ENCODE results near the gene HSPB6.

HSPB6 gene

DNA sequence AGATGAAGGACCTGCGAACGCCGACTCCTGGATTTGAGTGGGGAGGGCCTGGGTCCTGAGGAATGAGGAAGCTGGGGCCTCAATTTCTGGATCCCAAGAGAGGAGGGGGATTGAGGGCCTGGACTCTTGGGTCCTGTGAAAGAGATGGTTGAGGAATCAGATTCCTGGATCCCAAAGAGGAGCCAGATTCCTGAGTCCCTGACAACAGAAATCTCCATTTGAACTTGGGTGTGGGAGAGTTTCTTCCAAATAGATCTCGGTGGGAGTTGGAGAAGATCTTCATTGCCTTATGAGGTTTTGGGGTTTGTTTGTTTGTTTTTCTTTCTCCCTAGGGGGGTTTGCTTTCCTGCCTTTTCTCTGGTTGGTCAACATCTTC, 10.8 kb downstream of the HSPB6 start:
- DNase-seq (ENCODE audit: low read depth): no peak

GRCh38 chr19:35745328-35746086, 11.3 kb downstream of the HSPB6 start, which contains the start of the genes PSENEN and U2AF1L4:
PSENEN (plus strand) TSS chr19:35745651; CDS start chr19:35745931, 280 bp downstream.
U2AF1L4 (minus strand) TSS chr19:35745418; CDS start chr19:35745391, 27 bp downstream.
- peak; percentile 95 for DNase-seq (ENCODE audit: low read depth)

DNA sequence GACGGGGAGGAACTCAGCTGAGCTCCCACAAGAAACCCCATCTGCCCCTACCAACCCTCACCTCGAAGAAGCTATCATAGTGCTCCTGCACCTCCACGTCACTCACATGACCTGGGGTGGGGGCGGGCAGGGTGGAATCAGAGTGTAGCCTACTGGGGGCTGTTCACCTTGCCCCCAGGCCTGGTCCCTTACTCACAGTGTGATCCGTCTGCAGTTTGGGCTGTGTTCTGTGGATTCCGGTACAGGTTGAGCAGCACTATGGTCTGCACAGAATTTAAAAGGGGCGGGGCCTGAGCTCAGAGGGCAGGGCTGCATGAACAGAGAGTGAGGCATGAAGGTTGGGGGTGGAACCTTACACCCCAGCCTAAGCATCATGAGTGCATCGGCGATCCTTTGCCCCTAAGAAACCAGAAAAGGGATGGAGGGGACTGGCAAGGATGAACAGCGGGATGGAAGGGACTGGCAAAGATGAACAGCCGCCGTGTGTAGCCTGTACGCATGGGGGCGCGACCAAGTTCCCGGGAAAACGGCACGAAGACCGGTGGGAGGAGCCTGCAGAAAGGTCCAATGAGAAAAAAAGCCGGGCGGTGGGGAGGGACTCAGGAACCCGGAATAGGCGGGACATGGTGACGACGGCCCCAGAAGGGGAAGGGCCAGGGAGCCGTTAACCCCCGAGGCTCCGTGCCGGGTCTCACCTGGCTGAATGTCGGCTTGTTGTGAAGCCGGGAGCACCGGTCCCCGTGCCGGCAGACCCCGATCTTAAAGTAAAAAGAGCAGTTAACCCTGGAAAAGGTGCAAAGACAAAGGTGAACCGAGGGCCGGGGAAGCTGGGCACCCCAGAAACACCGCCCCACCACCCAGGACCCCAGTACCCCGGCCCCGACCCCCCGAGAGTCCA, 12.2 kb downstream of the HSPB6 start:
- peak; percentile 90 for DNase-seq (ENCODE audit: low read depth)

GRCh38 chr19:35743640-35744429, 13.0 kb downstream of the HSPB6 start:
- no peak for DNase-seq (ENCODE audit: low read depth)

GRCh38 chr19:35742121-35742724, 14.6 kb downstream of the HSPB6 start, which contains the start of gene IGFLR1:
IGFLR1 (minus strand) TSS chr19:35742452; CDS start chr19:35741180, 1,272 bp downstream.
- DNase-seq (ENCODE audit: low read depth): peak; percentile 66

- DNase-seq (ENCODE audit: low read depth): no peak
Measured at GRCh38 chr19:35741203-35741515, 15.7 kb downstream of the HSPB6 start.

GRCh38 chr19:35740423-35741202, 16.2 kb downstream of the HSPB6 start:
- peak; percentile 91 for DNase-seq (ENCODE audit: low read depth)

- no peak for DNase-seq (ENCODE audit: low read depth)
Measured at GRCh38 chr19:35740108-35740422, 16.8 kb downstream of the HSPB6 start.

DNA sequence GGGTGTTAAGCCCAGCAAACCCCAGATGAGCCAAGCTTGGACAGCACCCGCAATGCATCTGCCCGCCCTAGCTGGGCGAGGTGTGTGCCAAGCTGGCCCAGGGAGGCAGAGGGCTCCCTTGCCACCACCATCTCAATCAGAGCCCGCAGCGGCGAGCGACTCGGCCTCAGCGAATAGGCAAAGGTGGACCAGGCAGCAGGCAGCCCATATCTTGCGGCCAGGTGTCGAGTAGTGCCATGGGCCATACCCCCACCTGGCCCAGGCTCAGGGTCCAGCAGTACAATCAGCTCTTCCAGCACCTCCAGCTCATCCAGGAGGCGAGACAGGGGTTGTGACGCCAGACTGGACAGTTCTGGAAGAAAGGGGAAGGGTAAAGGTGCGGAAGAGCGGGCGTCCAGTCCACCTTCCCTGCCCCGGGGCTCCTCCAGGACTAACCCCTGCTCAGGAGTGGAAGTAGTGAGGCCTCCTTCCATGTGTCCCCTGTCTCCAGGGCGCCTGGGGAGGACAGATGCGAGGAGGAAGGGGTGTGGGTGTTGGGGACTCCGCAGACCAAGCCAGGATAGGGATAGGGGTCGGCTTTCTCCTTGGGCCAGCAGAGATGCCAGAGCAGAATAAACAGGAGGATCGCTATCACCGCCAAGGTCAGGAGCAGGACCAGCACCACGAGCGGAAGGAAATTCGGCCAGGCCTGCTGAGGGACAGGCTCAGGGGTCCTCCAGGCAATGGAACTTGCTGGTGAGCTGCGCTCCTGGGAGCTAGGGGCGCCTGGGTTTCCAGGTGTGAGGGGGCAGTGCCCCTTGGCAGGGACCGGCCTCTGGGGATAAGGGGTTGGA, 17.3 kb downstream of the HSPB6 start:
- no peak for DNase-seq (ENCODE audit: low read depth)

GRCh38 chr19:35738887-35739229, 18.0 kb downstream of the HSPB6 start:
- no peak for DNase-seq (ENCODE audit: low read depth)

DNA sequence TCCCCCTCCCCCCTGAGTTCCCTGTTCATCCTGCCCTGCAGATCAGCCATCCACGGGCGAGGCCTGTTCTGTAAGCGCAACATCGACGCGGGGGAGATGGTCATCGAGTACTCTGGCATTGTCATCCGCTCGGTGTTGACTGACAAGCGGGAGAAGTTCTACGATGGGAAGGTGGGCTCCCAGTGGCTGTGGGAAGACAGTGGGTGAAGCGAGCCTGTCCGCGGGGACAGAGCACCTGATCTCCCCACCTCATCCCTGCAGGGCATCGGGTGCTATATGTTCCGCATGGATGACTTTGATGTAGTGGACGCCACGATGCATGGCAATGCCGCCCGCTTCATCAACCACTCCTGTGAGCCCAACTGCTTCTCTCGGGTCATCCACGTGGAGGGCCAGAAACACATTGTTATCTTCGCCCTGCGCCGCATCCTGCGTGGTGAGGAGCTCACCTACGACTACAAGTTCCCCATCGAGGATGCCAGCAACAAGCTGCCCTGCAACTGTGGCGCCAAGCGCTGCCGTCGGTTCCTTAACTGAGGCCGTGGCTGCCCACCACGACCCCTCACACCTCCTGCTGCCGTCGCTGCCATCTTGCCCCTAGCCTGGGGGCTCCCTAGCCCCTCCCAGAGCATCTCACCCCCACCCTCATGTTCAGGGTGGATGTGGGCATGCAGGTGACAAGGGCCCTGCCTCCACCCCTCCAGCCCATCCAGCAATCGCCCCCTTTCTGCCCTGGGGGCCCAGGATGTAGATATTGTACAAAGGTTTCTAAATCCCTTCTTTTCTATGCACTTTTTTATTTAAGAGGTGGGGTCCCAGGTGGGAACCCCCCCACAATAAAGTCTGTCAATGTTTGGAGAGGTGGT, 18.6 kb downstream of the HSPB6 start:
- DNase-seq (ENCODE audit: low read depth): no peak

DNA sequence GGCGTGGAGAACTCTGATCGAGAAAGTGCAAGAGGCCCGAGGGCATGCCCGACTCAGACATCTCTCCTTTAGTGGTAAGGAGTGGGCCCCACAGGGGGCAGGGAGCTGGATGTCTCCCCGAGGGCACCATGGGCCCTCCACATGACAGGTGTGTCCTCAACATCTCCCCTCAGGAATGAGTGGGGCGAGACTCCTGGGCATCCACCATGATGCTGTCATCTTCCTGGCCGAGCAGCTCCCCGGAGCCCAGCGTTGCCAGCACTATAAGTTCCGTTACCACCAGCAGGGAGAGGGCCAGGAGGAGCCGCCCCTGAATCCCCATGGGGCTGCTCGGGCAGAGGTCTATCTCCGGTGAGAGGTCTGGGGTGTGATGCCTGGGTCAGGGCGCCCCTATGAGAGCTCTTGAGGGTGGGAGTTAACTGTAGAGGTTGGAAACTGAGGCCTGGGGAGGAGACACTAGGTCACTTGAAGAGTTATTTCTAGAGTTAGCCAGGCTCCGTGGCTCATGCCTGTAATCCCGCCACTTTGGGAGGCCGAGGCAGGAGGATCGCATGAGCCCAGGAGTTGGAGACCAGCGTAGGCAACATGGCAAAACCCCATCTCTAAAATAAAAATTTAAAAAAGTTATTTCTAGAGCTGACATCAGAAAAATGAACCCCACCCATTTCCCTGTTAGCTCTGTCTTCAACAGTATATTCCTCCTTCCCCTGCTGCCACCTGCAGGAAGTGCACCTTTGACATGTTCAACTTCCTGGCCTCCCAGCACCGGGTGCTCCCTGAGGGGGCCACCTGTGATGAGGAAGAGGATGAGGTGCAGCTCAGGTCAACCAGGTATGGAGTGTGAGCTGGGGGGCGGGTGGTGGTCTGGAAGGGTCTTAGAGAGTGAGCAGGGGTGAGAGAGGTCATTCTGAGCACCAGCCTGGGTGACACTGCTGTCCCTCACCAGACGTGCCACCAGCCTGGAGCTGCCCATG, 19.6 kb downstream of the HSPB6 start:
- no peak for DNase-seq (ENCODE audit: low read depth)

GRCh38 chr19:35734889-35735288, 21.9 kb downstream of the HSPB6 start:
- DNase-seq (ENCODE audit: low read depth): no peak

DNA sequence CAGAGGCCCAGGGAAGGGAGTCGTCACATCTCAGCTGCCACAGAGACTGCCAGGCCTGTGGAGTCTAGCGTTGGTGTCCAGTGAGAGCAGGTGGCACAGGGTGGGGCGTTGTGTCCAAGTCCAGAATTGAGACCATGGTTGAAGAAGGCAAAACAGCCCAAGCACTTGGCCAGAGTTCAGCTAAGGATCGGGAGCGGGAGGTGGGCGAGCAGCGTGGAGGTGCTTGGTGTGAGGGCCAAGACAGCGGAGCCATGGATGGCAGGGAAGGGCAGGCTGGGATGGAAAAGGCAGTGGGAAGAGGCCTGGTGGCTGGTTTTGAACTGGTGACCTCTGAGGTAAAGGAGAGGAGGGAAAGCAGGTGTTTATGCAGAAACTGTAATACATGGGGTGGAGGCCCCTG, 22.6 kb downstream of the HSPB6 start:
- DNase-seq (ENCODE audit: low read depth): no peak

- no peak for DNase-seq (ENCODE audit: low read depth)
Measured at GRCh38 chr19:35733180-35734125, 23.4 kb downstream of the HSPB6 start.

- no peak for DNase-seq (ENCODE audit: low read depth)
Measured at GRCh38 chr19:35732540-35733179, 24.2 kb downstream of the HSPB6 start.
